GM12801 (cell line): ENCODE data around the gene CLOCK.

Source experiments
- TF ChIP-seq, protein P1 (sequence below): IDR thresholded peaks from one replicate; pipeline ENCODE4 v1.5.1; 2011; ENCODE audit warnings: control low read depth; ENCODE audit not compliant: insufficient read length; ENCODE audit errors: extremely low read depth

The CLOCK gene

DNA sequence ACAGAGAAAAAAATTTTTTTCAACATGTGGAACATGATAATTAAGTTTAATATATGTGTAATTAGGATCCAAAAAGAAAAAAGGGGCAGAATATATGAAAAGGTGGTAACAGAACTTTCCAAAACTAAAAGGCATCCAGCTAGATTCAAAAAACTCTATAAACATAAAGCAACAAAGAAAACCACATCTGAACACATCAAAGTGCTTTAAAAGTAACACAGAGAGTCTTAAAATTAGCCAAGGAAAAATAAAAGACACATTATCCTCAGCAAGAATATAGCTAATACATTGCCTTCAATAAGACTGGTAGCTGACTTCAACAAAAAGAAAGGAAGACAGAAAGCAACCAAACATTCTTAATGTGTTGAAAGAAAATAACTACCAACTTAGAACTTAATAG lies 8.2 kb downstream of the CLOCK start:
- TF ChIP-seq, protein P1, sequence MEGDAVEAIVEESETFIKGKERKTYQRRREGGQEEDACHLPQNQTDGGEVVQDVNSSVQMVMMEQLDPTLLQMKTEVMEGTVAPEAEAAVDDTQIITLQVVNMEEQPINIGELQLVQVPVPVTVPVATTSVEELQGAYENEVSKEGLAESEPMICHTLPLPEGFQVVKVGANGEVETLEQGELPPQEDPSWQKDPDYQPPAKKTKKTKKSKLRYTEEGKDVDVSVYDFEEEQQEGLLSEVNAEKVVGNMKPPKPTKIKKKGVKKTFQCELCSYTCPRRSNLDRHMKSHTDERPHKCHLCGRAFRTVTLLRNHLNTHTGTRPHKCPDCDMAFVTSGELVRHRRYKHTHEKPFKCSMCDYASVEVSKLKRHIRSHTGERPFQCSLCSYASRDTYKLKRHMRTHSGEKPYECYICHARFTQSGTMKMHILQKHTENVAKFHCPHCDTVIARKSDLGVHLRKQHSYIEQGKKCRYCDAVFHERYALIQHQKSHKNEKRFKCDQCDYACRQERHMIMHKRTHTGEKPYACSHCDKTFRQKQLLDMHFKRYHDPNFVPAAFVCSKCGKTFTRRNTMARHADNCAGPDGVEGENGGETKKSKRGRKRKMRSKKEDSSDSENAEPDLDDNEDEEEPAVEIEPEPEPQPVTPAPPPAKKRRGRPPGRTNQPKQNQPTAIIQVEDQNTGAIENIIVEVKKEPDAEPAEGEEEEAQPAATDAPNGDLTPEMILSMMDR: no peak

DNA sequence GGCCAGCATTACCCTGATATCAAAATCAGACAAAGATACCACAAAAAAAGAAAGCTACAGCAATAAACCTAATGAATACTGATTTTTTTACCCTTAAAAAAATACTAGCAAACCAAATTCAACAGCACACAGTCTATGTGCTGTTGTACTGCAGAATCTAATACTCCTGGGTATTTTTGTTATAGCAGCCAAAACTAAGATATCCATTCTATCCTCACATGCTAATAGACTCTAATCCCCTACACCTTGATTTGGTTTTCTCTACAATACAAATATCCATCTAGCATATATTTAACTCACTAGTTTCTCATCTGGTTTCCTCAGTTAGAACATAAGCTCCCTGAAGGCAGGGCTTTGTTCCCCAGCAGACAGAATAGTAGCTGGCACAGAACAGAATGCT lies 12.4 kb downstream of the CLOCK start:
- TF ChIP-seq, protein P1: no peak

DNA sequence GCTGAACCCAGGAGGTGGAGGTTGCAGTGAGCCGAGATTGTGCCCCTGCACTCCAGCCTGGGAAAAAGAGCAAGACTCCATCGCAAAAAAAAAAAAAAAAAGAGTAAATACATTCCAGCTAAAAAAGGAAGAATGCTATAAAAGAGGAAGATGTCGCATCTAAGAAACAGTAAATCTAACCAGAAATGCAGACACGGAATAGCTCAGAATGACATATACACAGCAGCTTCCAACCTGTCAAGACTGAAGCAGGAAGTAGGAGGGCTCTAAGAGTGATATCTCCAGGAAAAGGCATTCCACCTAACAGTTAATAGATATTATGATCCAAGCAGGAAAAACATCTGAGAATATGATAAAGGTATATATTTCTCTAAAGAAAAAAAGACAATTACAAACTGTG lies 16.0 kb downstream of the CLOCK start:
- TF ChIP-seq, protein P1: no peak

DNA sequence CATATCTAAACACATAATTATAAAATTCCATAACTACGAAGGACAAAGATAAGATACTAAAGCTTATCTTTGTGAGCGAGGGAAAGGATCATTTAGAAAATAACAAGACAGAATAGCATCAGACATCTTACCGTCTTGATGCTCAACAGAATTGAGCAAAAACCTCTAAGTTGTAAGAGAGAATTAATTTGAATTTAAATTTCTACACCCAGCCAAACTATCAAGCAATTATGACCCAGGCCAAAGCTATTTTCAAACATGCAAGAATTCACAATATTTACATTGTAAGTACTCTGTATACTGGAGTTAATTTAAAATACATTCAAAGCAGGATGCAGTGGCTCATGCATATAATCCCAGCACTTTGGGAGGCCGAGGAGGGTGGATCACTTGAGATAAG lies 16.5 kb downstream of the CLOCK start:
- TF ChIP-seq, protein P1: no peak

DNA sequence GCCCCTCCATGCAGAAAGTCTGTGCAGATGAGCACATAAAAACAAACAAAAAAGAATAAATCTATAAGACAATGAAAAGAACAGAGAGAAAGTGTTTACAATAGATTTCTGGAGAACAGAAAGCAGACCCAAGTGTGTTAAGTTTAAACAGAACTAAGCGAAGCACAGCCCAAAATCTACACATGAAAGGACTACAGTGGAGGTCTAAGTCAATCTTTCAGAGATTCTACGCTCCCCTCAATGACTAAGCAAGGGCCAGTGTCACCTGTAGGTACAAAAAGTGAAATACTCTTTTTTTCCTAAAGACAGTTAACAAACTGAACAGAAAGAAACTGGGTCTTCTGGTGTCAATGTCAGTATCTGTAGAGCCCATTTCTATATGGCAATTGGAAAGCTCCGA lies 18.2 kb downstream of the CLOCK start:
- TF ChIP-seq, protein P1: no peak

DNA sequence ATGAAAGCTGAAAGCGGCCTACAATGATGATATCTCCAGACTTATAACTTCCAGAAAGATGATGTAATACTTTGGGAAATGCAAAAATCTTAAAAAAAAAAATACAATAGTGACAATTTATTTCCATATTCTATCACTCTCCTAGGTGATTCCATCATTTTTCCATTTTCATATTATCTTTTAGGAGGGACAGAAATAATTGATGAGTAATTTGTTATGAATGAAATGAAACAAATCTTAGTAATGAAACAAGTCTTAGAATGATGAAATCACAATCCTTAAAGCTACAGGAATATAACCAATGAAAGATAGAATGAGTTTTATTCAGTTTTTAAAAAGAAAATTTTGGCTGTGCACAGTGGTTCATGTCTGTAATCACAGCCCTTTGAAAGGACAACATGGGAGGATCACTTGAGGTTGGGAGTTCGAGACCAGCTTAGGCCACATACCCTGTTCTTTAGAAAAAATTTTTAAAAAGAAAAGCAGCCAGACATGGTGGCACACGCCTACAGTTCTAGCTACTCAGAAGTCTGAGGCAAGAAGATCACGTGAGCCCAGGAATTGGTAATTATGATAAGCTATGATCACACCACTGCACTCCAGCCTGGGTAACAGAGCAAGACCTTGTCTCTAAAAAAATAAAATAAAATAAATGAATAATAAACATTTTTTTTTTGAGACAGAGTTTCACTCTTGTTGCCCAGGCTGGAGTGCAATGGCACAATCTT lies 21.7 kb downstream of the CLOCK start:
- TF ChIP-seq, protein P1: no peak

DNA sequence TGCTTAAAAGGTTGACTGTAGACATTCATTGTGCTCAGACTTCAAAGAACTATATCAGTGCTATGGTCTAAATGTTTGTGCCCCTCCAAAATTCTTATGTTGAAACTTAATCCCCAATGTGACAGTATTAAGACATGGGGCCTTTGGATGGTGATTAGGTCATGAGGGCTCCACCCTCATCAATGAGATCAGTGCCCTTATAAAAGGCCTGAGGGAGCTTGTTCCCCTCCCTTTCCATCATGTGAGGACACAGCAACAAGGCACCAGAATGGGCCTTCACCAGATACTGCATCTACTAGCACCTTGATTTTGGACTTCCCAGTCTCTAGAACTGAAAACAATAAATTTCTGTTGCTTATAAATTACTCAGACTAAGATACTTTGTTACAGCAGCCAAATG lies 28.3 kb downstream of the CLOCK start:
- TF ChIP-seq, protein P1: no peak
